SK-N-SH (cell line): ENCODE measurements around the gene CLPSL1. TPM values are rescaled to one million over a fixed set of nuclear protein-coding genes. Genes with fewer than 3 reads are reported as not detected.

Experiments used
- CTCF ChIA-PET: fragments of 300-600, 350-600 bp; formaldehyde crosslinking; extraction: SDS; loops from one replicate; lab custom pipeline; 2021; lab: Yijun Ruan, JAX
- POLR2A ChIA-PET: fragments of 350-600 bp; sonication (Branson Sonifier 250); formaldehyde crosslinking; extraction: SDS; loops from one replicate; lab custom pipeline; 2020; ENCODE audit warnings: antibody characterized with exemption, inconsistent platforms; lab: Yijun Ruan, JAX
- DNase-seq: peaks from one replicate; pipeline ENCODE4 v3.0.0; 2012
- H2AFZ ChIP-seq: fragments of 200-600 bp; sonication (generic); 2 replicates; pipeline ENCODE4 v1.8.1; 2016; ENCODE audit warnings: antibody characterized with exemption, mild to moderate bottlenecking, low read depth
- H3F3A ChIP-seq: fragments of 200-600 bp; sonication (generic); replicated peaks from 2 replicates; pipeline ENCODE3; 2016; ENCODE audit warnings: antibody characterized with exemption, mild to moderate bottlenecking; ENCODE audit not compliant: insufficient read depth
- H3K27ac ChIP-seq, 2 experiments: fragments of 200-500 bp in 1 of 2; fragments of 200-600 bp in 1 of 2; sonication (Bioruptor generic) in 1 of 2; sonication (generic), shearing (Covaris generic) in 1 of 2; 2 replicates each; pipeline versions ENCODE4 v1.5.1 to v1.6.1; 2014 to 2016; ENCODE audit warnings: low read depth in 2 of 2, inconsistent platforms in 1 of 2, low read length in 1 of 2, mild to moderate bottlenecking in 1 of 2, mixed read lengths in 1 of 2
- H3K27me3 ChIP-seq: fragments of 200-600 bp; sonication (generic), shearing (Covaris generic); 2 replicates; pipeline ENCODE4 v1.6.1; 2016; ENCODE audit warnings: mixed run types; ENCODE audit not compliant: insufficient read depth
- H3K36me3 ChIP-seq, 2 experiments: fragments of 200-500 bp in 1 of 2; fragments of 200-600 bp in 1 of 2; sonication (Bioruptor generic) in 1 of 2; sonication (generic) in 1 of 2; replicated peaks in 1 of 2; 2 replicates each; pipeline versions ENCODE3 to v1.5.1; 2014 to 2016; ENCODE audit warnings: low read length in 1 of 2, mild to moderate bottlenecking in 1 of 2; ENCODE audit not compliant: insufficient read depth in 2 of 2, control insufficient read depth in 1 of 2
- H3K4me1 ChIP-seq, 2 experiments: fragments of 200-500 bp in 1 of 2; fragments of 200-600 bp in 1 of 2; sonication (Bioruptor generic) in 1 of 2; sonication (generic), shearing (Covaris generic) in 1 of 2; 2 replicates each; pipeline versions ENCODE4 v1.5.1 to v1.6.1; 2014 to 2016; ENCODE audit warnings: low read depth in 1 of 2, low read length in 1 of 2, mixed run types in 1 of 2; ENCODE audit not compliant: insufficient read depth in 2 of 2, control insufficient read depth in 1 of 2
- H3K4me2 ChIP-seq: fragments of 200-600 bp; sonication (generic), shearing (Covaris generic); 2 replicates; pipeline ENCODE4 v1.6.1; 2017; ENCODE audit warnings: mixed run types
- H3K4me3 ChIP-seq, 2 experiments: fragments of 200-500 bp in 1 of 2; fragments of 200-600 bp in 1 of 2; sonication (Bioruptor generic) in 1 of 2; sonication (generic), shearing (Covaris generic) in 1 of 2; 2 replicates each; pipeline versions ENCODE4 v1.5.1 to v1.8.1; 2014 to 2016; ENCODE audit warnings: low read depth in 2 of 2, inconsistent platforms in 1 of 2, low read length in 1 of 2, mild to moderate bottlenecking in 1 of 2, mixed read lengths in 1 of 2, moderate library complexity in 1 of 2
- H3K79me2 ChIP-seq: fragments of 200-600 bp; sonication (generic); 2 replicates; pipeline ENCODE4 v1.8.1; 2017; ENCODE audit warnings: mild to moderate bottlenecking; ENCODE audit not compliant: insufficient read depth
- H3K9ac ChIP-seq: fragments of 200-600 bp; sonication (generic); 2 replicates; pipeline ENCODE4 v1.6.1; 2017; ENCODE audit warnings: mixed run types
- H3K9me2 ChIP-seq: fragments of 200-600 bp; sonication (generic); 2 replicates; pipeline ENCODE4 v1.6.1; 2017; ENCODE audit warnings: mixed run types
- H3K9me3 ChIP-seq: fragments of 200-600 bp; sonication (generic); 2 replicates; pipeline ENCODE4 v1.6.1; 2017; ENCODE audit warnings: mixed run types, mild to moderate bottlenecking, moderate library complexity
- H4K20me1 ChIP-seq: fragments of 200-600 bp; sonication (generic); 2 replicates; pipeline ENCODE4 v1.6.1; 2017; ENCODE audit warnings: mild to moderate bottlenecking, mixed run types; ENCODE audit not compliant: insufficient read depth
- EP300 ChIP-seq, 2 experiments: IDR thresholded peaks; 2 replicates each; pipeline versions ENCODE4 v1.4.0 to v1.6.1; 2012; ENCODE audit warnings: borderline replicate concordance in 1 of 2, low read depth in 1 of 2, low read length in 1 of 2
- FOXM1 ChIP-seq: IDR thresholded peaks from 2 replicates; pipeline ENCODE4 v1.4.0; 2012; ENCODE audit warnings: low read depth, mild to moderate bottlenecking
- MXI1 ChIP-seq: IDR thresholded peaks from 2 replicates; pipeline ENCODE4 v1.6.1; 2012; ENCODE audit warnings: mild to moderate bottlenecking, low read depth, low read length, improper control_type of control experiment
- RAD21 ChIP-seq: IDR thresholded peaks from 2 replicates; pipeline ENCODE4 v1.6.1; 2012; ENCODE audit warnings: mild to moderate bottlenecking, low read length
- REST ChIP-seq: IDR thresholded peaks from 2 replicates; pipeline ENCODE4 v1.6.1; 2012; ENCODE audit warnings: mild to moderate bottlenecking, low read depth, low read length, moderate library complexity
- SMC3 ChIP-seq: IDR thresholded peaks from 2 replicates; pipeline ENCODE4 v1.6.1; 2012; ENCODE audit warnings: low read depth, low read length, improper control_type of control experiment
- TEAD4 ChIP-seq: IDR thresholded peaks from 2 replicates; pipeline ENCODE4 v1.4.0; 2012; ENCODE audit warnings: mild to moderate bottlenecking, borderline replicate concordance; ENCODE audit not compliant: insufficient read depth
- WGBS: methylation state at CpG from one replicate; pipeline ENCODE4 v1.1.6; 2017; ENCODE audit warnings: low lambda C conversion rate; 5-methylcytosine and 5-hydroxymethylcytosine counted together
- polyA plus RNA-seq, 3 experiments: library from polyadenylated mRNA; depleted of rRNA; stranded (reverse); fragments of >200 nt; gene quantifications; 2 replicates each; pipeline ENCODE4 v1.2.3, GENCODE V29; 2012
- TF ChIP-seq, protein P1 (sequence below): fragments of 200-600 bp; sonication (generic); IDR thresholded peaks from 2 replicates; pipeline ENCODE4 v1.6.1; 2017; ENCODE audit warnings: antibody characterized with exemption, mild to moderate bottlenecking, moderate library complexity

The CLPSL1 gene
- polyA plus RNA-seq, 1 of the 3 experiments (the other 2 are of a cell fraction) = not detected

DNA sequence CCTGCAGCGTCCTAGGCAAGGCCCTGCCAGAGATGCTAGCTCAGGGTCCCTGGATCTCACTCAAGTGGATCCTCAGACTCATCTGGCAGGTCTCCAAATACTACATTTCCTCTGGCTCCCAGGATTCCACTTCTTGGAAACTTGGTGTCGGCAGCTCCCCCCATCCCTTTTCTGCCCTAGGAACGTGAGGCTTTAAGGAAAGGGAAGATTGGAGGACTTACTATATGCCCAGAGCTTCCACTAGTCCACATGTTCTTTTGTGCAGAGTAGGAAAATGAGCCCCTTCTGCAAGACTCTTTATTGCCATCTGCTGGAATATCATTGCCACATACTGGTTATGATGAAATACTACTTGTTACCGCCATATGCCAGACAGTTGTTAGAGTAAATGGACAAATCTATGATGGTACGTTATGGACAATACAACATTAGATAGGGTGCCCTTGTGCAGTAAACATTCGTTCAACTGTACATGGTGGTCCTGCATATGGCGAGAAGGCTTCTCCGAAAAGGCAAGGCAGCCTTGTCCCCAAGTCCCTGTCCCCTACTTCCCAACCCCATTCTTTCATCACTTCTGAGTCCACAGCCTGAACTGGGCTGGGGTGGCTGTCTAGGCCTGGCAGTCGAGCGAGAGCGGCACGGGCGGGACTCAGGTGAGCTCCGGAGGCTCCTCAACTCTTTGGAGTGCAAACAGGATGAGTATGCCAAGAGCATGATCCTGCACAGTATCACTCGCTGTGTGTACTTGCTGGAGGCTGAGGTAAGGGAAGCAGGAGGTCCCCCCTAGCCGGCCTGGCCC, 43.2 kb upstream of the CLPSL1 start:
- Histone ChIP-seq H3K4me1 (peaks cover 2 to 11% of the 10 kb centered on the region in 2 experiments; a peak in 1 of 4 replicates), H3K4me3 (no peak overlapping the region), H4K20me1 (no peaks in the 10 kb centered on the region), H3K36me3 (no peaks in the 10 kb centered on the region), H3K9me2 (no peaks in the 10 kb centered on the region), H3K79me2 (no peaks in the 10 kb centered on the region), H3K4me2 (no peak overlapping the region), H3F3A (no peaks in the 10 kb centered on the region), H2AFZ (no peak overlapping the region), H3K9ac (no peak overlapping the region), H3K27me3 (no peaks in the 10 kb centered on the region), H3K27ac (peak overlapping the region in 1 of 2 experiments; percentile 14; a peak in 1 of 4 replicates), H3K9me3 (no peaks in the 10 kb centered on the region)
- 58% methylated on average over 12 of the region's 16 CpGs for WGBS
- ChIA-PET CTCF (interaction anchor here (0.6 to 11.0 kb wide), 63 partner anchors 9 to 617 kb away, joined by 3 to 271 read pairs (median 5); partner anchors contain the start of genes FANCE, FKBP5, MAPK14 and PPARD), POLR2A (interaction anchor here (1.2 kb wide), 1 partner anchor 205 kb away, joined by 4 read pairs; no protein-coding TSS in a partner anchor)
- TF ChIP-seq FOXM1 (no peak), RAD21 (peak; percentile 93), REST (no peak), EP300 (IDR thresholded peaks at IDR 0.05; ENCODE audit: borderline replicate concordance in 1 of 2, low read depth in 1 of 2, low read length in 1 of 2) (no peak), MXI1 (peak; percentile 67; the same call in 1 of the 2 replicates), TEAD4 (no peak), SMC3 (peak; percentile 94)
- TF ChIP-seq, protein P1, sequence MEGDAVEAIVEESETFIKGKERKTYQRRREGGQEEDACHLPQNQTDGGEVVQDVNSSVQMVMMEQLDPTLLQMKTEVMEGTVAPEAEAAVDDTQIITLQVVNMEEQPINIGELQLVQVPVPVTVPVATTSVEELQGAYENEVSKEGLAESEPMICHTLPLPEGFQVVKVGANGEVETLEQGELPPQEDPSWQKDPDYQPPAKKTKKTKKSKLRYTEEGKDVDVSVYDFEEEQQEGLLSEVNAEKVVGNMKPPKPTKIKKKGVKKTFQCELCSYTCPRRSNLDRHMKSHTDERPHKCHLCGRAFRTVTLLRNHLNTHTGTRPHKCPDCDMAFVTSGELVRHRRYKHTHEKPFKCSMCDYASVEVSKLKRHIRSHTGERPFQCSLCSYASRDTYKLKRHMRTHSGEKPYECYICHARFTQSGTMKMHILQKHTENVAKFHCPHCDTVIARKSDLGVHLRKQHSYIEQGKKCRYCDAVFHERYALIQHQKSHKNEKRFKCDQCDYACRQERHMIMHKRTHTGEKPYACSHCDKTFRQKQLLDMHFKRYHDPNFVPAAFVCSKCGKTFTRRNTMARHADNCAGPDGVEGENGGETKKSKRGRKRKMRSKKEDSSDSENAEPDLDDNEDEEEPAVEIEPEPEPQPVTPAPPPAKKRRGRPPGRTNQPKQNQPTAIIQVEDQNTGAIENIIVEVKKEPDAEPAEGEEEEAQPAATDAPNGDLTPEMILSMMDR = peak; percentile 82
- DNase-seq = peak; percentile 79
